ENCODE measurements around the gene GATAD1.
"Not testable (repeated sequence)": the region's sequence is repeated elsewhere in the genome, so short reads cannot be mapped to it uniquely, and the experiment has no call there.

GATAD1 gene

GRCh38 chr7:92436612-92437445 is 10.5 kb upstream of the GATAD1 start:
- DNase-seq: no peak

- DNase-seq: no peak
These were observed 9.3 kb upstream of the GATAD1 start for GRCh38 chr7:92437956-92438491.

GRCh38 chr7:92442720-92443119 is 4.6 kb upstream of the GATAD1 start:
- DNase-seq: not testable (repeated sequence)

- DNase-seq: peak in 1 of 56 donors; percentile 59
These were observed 375 bp upstream of the GATAD1 start for GRCh38 chr7:92446869-92447344.

GRCh38 chr7:92448205-92448747 is 994 bp downstream of the GATAD1 start:
- DNase-seq: peak in 29 of 56 donors; percentile 7 to 65 (median 23)

GRCh38 chr7:92451645-92452044 is 4.4 kb downstream of the GATAD1 start:
- no peak for DNase-seq

GRCh38 chr7:92456236-92456635 is 9.0 kb downstream of the GATAD1 start:
- DNase-seq: no peak

GRCh38 chr7:92460109-92460508 is 12.8 kb downstream of the GATAD1 start:
- DNase-seq: no peak

- DNase-seq: no peak
These were observed 13.2 kb downstream of the GATAD1 start for GRCh38 chr7:92460510-92460909.

GRCh38 chr7:92461027-92462003 is 14.0 kb downstream of the GATAD1 start:
- peak in 6 of 56 donors; percentile 1 to 36 (median 6) for DNase-seq

- no peak for DNase-seq
These were observed 15.3 kb downstream of the GATAD1 start for GRCh38 chr7:92462560-92462959.

GRCh38 chr7:92464515-92464914 is 17.2 kb downstream of the GATAD1 start:
- DNase-seq: no peak

- DNase-seq: no peak
These were observed 19.4 kb downstream of the GATAD1 start for GRCh38 chr7:92466682-92467081.

- DNase-seq: not testable (repeated sequence)
These were observed 21.3 kb downstream of the GATAD1 start for GRCh38 chr7:92468589-92468988.

- DNase-seq: not testable (repeated sequence)
These were observed 26.7 kb downstream of the GATAD1 start for GRCh38 chr7:92473989-92474388.

GRCh38 chr7:92475261-92475770 is 28.0 kb downstream of the GATAD1 start:
- DNase-seq: not testable (repeated sequence)

GRCh38 chr7:92475851-92476590 is 28.7 kb downstream of the GATAD1 start:
- DNase-seq: not testable (repeated sequence)

GRCh38 chr7:92477681-92478080 is 30.4 kb downstream of the GATAD1 start, which contains the start of gene ERVW-1:
ERVW-1 (minus strand) TSS chr7:92477946; CDS start chr7:92470381, 7,565 bp downstream.
- not testable (repeated sequence) for DNase-seq

- no peak for DNase-seq
These were observed 30.8 kb downstream of the GATAD1 start for GRCh38 chr7:92478095-92478494.

GRCh38 chr7:92478711-92479110 is 31.4 kb downstream of the GATAD1 start:
- DNase-seq: no peak

Data from amygdala (tissue), 56 donors.